IMR-90 (cell line): Measurements from ENCODE around the gene AMTN. TPM values are rescaled to one million over a fixed set of nuclear protein-coding genes. Genes with fewer than 3 reads are reported as not detected.

Experiments
- ATAC-seq: fragments of 200-7000 bp; cut with Tn5 transposase; 2 replicates; pipeline ENCODE4 v1.9.1; 2020; ENCODE audit warnings: low read depth, mild to moderate bottlenecking, moderate library complexity
- BruUV-seq: library from RNA; stranded (reverse); fragments of 400-500 nt; replicated peaks from 2 replicates; lab custom pipeline; 2021; lab: Mats Ljungman, UMichigan
- CTCF ChIA-PET: fragments of 300-600 bp; formaldehyde crosslinking; extraction: SDS; loops from one replicate; lab custom pipeline; 2021; ENCODE audit warnings: antibody characterized with exemption; lab: Yijun Ruan, JAX
- POLR2A ChIA-PET: fragments of 300-600 bp; sonication (Branson Sonifier 250); formaldehyde crosslinking; loops from one replicate; lab custom pipeline; 2022; ENCODE audit warnings: antibody characterized with exemption; ENCODE audit not compliant: unreplicated experiment; lab: Charles Lee
- DNase-seq: peaks from one replicate; pipeline ENCODE4 v3.0.0; 2013
- H2AFZ ChIP-seq: replicated peaks from 2 replicates; pipeline ENCODE3; 2013; ENCODE audit warnings: low read length, mild to moderate bottlenecking; ENCODE audit not compliant: poor library complexity
- H2AK5ac ChIP-seq: 2 replicates; pipeline ENCODE4 v1.6.1; 2013; ENCODE audit warnings: low read depth, low read length, inconsistent platforms
- H2AK9ac ChIP-seq: replicated peaks from 2 replicates; pipeline ENCODE3; 2013; ENCODE audit warnings: mild to moderate bottlenecking, low read depth, low read length, moderate library complexity; ENCODE audit not compliant: poor library complexity
- H2BK120ac ChIP-seq: 2 replicates; pipeline ENCODE4 v1.6.1; 2013; ENCODE audit warnings: low read depth, low read length, inconsistent platforms
- H2BK15ac ChIP-seq: 3 replicates; pipeline ENCODE4 v1.6.1; 2013; ENCODE audit warnings: low read depth, low read length, inconsistent platforms
- H2BK20ac ChIP-seq: 2 replicates; pipeline ENCODE4 v1.6.1; 2013; ENCODE audit warnings: low read depth, mild to moderate bottlenecking, inconsistent platforms, low read length, moderate library complexity
- H2BK5ac ChIP-seq: 2 replicates; pipeline ENCODE4 v1.6.1; 2013; ENCODE audit warnings: mild to moderate bottlenecking, low read depth, low read length, inconsistent platforms; ENCODE audit not compliant: poor library complexity, severe bottlenecking
- H3K14ac ChIP-seq: replicated peaks from 2 replicates; pipeline ENCODE4 v1.6.1; 2013; ENCODE audit warnings: low read depth, low read length, inconsistent platforms
- H3K18ac ChIP-seq: 2 replicates; pipeline ENCODE4 v1.6.1; 2013; ENCODE audit warnings: low read depth, low read length, control low read depth
- H3K23ac ChIP-seq: 2 replicates; pipeline ENCODE4 v1.6.1; 2013; ENCODE audit warnings: low read depth, low read length, inconsistent platforms
- H3K27ac ChIP-seq: 2 replicates; pipeline ENCODE4 v1.5.1; 2013; ENCODE audit warnings: mild to moderate bottlenecking, control low read depth, low read length; ENCODE audit not compliant: insufficient read depth
- H3K27me3 ChIP-seq: 2 replicates; pipeline ENCODE4 v1.6.1; 2013; ENCODE audit warnings: low read length; ENCODE audit not compliant: control insufficient read depth, insufficient read depth
- H3K36me3 ChIP-seq: 2 replicates; pipeline ENCODE4 v1.6.1; 2013; ENCODE audit warnings: low read length, mixed read lengths; ENCODE audit not compliant: control insufficient read depth, insufficient read depth
- H3K4ac ChIP-seq: 2 replicates; pipeline ENCODE4 v1.6.1; 2013; ENCODE audit warnings: low read depth, low read length, inconsistent platforms
- H3K4me1 ChIP-seq: 2 replicates; pipeline ENCODE4 v1.6.1; 2013; ENCODE audit warnings: low read length, mixed read lengths; ENCODE audit not compliant: control insufficient read depth, insufficient read depth
- H3K4me2 ChIP-seq: 2 replicates; pipeline ENCODE4 v1.6.1; 2013; ENCODE audit warnings: low read depth, mild to moderate bottlenecking, control low read depth, low read length, moderate library complexity
- H3K4me3 ChIP-seq: 2 replicates; pipeline ENCODE4 v1.5.1; 2013; ENCODE audit warnings: low read depth, mild to moderate bottlenecking, control low read depth, low read length, moderate library complexity; ENCODE audit not compliant: insufficient read depth
- H3K56ac ChIP-seq: 2 replicates; pipeline ENCODE4 v1.6.1; 2013; ENCODE audit warnings: low read length, inconsistent platforms; ENCODE audit not compliant: insufficient read depth; ENCODE audit errors: extremely low read depth
- H3K79me1 ChIP-seq, 2 experiments: 2 replicates each; pipeline ENCODE4 v1.6.1; 2013; ENCODE audit warnings: low read length in 2 of 2, inconsistent platforms in 1 of 2, low read depth in 1 of 2
- H3K9ac ChIP-seq: 2 replicates; pipeline ENCODE4 v1.6.1; 2013; ENCODE audit warnings: low read depth, low read length, control low read depth
- H3K9me1 ChIP-seq: 2 replicates; pipeline ENCODE4 v1.6.1; 2013; ENCODE audit warnings: low read length, inconsistent platforms; ENCODE audit not compliant: insufficient read depth
- H3K9me3 ChIP-seq: 2 replicates; pipeline ENCODE4 v1.6.1; 2013; ENCODE audit warnings: low read length; ENCODE audit not compliant: control insufficient read depth, insufficient read depth
- H4K20me1 ChIP-seq: 2 replicates; pipeline ENCODE4 v1.6.1; 2013; ENCODE audit warnings: low read length, inconsistent platforms; ENCODE audit not compliant: insufficient read depth
- H4K5ac ChIP-seq: 2 replicates; pipeline ENCODE4 v1.6.1; 2013; ENCODE audit warnings: mild to moderate bottlenecking, low read depth, low read length, control low read depth
- H4K8ac ChIP-seq, 2 experiments: 2 replicates each; pipeline ENCODE4 v1.6.1; 2013; ENCODE audit warnings: low read depth in 2 of 2, low read length in 2 of 2, control low read depth in 1 of 2, inconsistent platforms in 1 of 2
- H4K91ac ChIP-seq: 2 replicates; pipeline ENCODE4 v1.6.1; 2013; ENCODE audit warnings: low read depth, low read length, inconsistent platforms; ENCODE audit not compliant: insufficient read depth
- BHLHE40 ChIP-seq: fragments of 150-350 bp; IDR thresholded peaks from 2 replicates; pipeline ENCODE4 v1.6.1; 2016; ENCODE audit warnings: mild to moderate bottlenecking, low read depth, low read length
- CEBPB ChIP-seq: IDR thresholded peaks from 2 replicates; pipeline ENCODE4 v1.6.1; 2012; ENCODE audit warnings: low read depth, low read length, improper control_type of control experiment
- CHD1 ChIP-seq: IDR thresholded peaks from 2 replicates; pipeline ENCODE4 v1.6.1; 2012; ENCODE audit warnings: low read depth, low read length, improper control_type of control experiment
- FOS ChIP-seq: fragments of 150-350 bp; IDR thresholded peaks from 2 replicates; pipeline ENCODE4 v1.6.1; 2016; ENCODE audit warnings: low read depth, low read length
- MAZ ChIP-seq: IDR thresholded peaks from 2 replicates; pipeline ENCODE4 v1.6.1; 2012; ENCODE audit warnings: low read depth, mild to moderate bottlenecking, low read length, improper control_type of control experiment, moderate library complexity, borderline replicate concordance
- MXI1 ChIP-seq: IDR thresholded peaks from 2 replicates; pipeline ENCODE4 v1.6.1; 2012; ENCODE audit warnings: low read depth, mild to moderate bottlenecking, low read length, moderate library complexity, borderline replicate concordance
- RCOR1 ChIP-seq: IDR thresholded peaks from 2 replicates; pipeline ENCODE4 v1.6.1; 2012; ENCODE audit warnings: mild to moderate bottlenecking, low read length, improper control_type of control experiment; ENCODE audit not compliant: insufficient replicate concordance
- RFX5 ChIP-seq: IDR thresholded peaks from 2 replicates; pipeline ENCODE4 v1.8.0; 2012; ENCODE audit warnings: low read depth, mild to moderate bottlenecking, low read length, moderate library complexity
- SMC3 ChIP-seq: fragments of 150-350 bp; IDR thresholded peaks from 2 replicates; pipeline ENCODE4 v1.6.1; 2016; ENCODE audit warnings: low read depth, mild to moderate bottlenecking, antibody characterized with exemption, low read length, moderate library complexity
- WGBS, 2 experiments: methylation state at CpG; one replicate each; pipeline versions ENCODE4 v1.1.5 to v1.1.7; 2013; ENCODE audit warnings: missing lambda C conversion rate in 2 of 2; ENCODE audit not compliant: insufficient read length in 1 of 2; ENCODE audit errors: extremely low coverage in 2 of 2; 5-methylcytosine and 5-hydroxymethylcytosine counted together
- dilution Hi-C: fragments of 300-500 bp; cut with HindIII; formaldehyde crosslinking; loops from one replicate; pipeline ENCODE4 v1.14.3; 2018; ENCODE audit warnings: low sequenced_read_pairs; ENCODE audit not compliant: unreplicated experiment
- in situ Hi-C: fragments of 300-500 bp; cut with MboI; formaldehyde crosslinking; loops from 3 replicates; pipeline ENCODE4 v1.14.3; 2019; ENCODE audit warnings: low sequenced_read_pairs, inconsistent platforms, mixed read lengths
- intact Hi-C: fragments of 100-400 bp; cut with micrococcal nuclease; formaldehyde crosslinking; loops from 2 replicates; pipeline ENCODE4 v1.10.0; 2022
- polyA plus RNA-seq, 3 experiments: library from polyadenylated mRNA; depleted of rRNA; stranded (reverse); fragments of >200 nt; gene quantifications; 2 replicates each; pipeline ENCODE4 v1.2.3, GENCODE V29; 2012; ENCODE audit warnings: low replicate concordance in 1 of 3
- total RNA-seq: library from RNA; depleted of rRNA; stranded (reverse); fragments of >200 nt; gene quantifications from 2 replicates; pipeline ENCODE4 v1.2.3, GENCODE V29; 2012
- TF ChIP-seq, protein P1 (sequence below): fragments of 150-350 bp; IDR thresholded peaks from 2 replicates; pipeline ENCODE4 v1.6.1; 2016; ENCODE audit warnings: low read depth, mild to moderate bottlenecking, low read length, moderate library complexity, borderline replicate concordance

AMTN gene
- total and polyA plus RNA-seq, 2 of the 4 experiments (the other 2 are of a cell fraction) = not detected

DNA sequence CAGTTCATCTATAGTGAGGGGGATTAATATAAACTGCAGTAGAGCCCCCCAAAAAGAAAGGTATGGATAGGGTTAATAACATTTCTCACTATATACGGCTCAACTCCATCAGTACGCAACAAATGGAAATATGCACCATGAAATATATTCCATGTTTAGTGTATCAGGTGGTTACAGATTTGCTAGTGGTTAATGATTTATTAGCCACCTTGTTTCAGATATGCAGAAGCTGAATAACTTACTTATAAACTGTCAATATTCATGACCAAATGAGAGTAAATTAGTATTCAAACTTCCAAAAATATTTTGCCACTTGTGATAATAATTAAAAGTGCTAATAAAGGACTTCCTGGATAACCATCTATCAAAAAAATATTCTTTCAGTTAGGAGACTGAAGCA, 14.8 kb downstream of the AMTN start:
- H3K4ac ChIP-seq = no peak overlapping the region

More for the DNA sequence above, 14.8 kb downstream of the AMTN start:
- no peak overlapping the region for H2BK120ac ChIP-seq
- intact Hi-C loops = no loop called here
- CTCF ChIA-PET = no interaction called here
- no peak overlapping the region for H3K14ac ChIP-seq
- DNase-seq (no peak), ATAC-seq (no peak)
- no peak overlapping the region for H2AK5ac ChIP-seq
- POLR2A ChIA-PET = no interaction called here
- H3K4me3 ChIP-seq = no peak overlapping the region
- H4K91ac ChIP-seq = no peak overlapping the region
- H3K27me3 ChIP-seq = no peaks in the 10 kb centered on the region
- in situ Hi-C loops = no loop called here
- no peak overlapping the region for H2AK9ac ChIP-seq
- no peak overlapping the region for H4K8ac ChIP-seq
- H3K79me1 ChIP-seq = no peaks in the 10 kb centered on the region
- H3K9me3 ChIP-seq = no peaks in the 10 kb centered on the region
- TF ChIP-seq, protein P1, sequence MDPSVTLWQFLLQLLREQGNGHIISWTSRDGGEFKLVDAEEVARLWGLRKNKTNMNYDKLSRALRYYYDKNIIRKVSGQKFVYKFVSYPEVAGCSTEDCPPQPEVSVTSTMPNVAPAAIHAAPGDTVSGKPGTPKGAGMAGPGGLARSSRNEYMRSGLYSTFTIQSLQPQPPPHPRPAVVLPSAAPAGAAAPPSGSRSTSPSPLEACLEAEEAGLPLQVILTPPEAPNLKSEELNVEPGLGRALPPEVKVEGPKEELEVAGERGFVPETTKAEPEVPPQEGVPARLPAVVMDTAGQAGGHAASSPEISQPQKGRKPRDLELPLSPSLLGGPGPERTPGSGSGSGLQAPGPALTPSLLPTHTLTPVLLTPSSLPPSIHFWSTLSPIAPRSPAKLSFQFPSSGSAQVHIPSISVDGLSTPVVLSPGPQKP = no peak
- no peak for TF ChIP-seq RCOR1
- no peak for TF ChIP-seq BHLHE40
- no peak for TF ChIP-seq CHD1
- TF ChIP-seq RFX5 = no peak
- TF ChIP-seq MAZ = no peak
- no peak for TF ChIP-seq CEBPB
- no peak for TF ChIP-seq FOS
- TF ChIP-seq SMC3 = no peak
- TF ChIP-seq MXI1 = no peak
- no peak overlapping the region for H2AFZ ChIP-seq
- no peak overlapping the region for H3K9ac ChIP-seq
- H3K4me1 ChIP-seq = no peaks in the 10 kb centered on the region
- H2BK15ac ChIP-seq = no peak overlapping the region
- H4K20me1 ChIP-seq = no peaks in the 10 kb centered on the region
- H2BK20ac ChIP-seq = no peak overlapping the region
- WGBS, 2 experiments = no CpG with 5 or more reads among the region's 2 CpGs
- no peak overlapping the region for H3K56ac ChIP-seq
- no peaks in the 10 kb centered on the region for H3K36me3 ChIP-seq
- no peak overlapping the region for H2BK5ac ChIP-seq
- BruUV-seq = no TSS peak
- no peaks in the 10 kb centered on the region for H3K9me1 ChIP-seq
- no peak overlapping the region for H4K5ac ChIP-seq
- no peak overlapping the region for H3K27ac ChIP-seq
- no peak overlapping the region for H3K4me2 ChIP-seq
- dilution Hi-C loops = no loop called here
- H3K23ac ChIP-seq = no peak overlapping the region
- no peak overlapping the region for H3K18ac ChIP-seq
